ENCODE measurements around the gene PSMD4.

GRCh38 chr1:151312411-151312810, 57.9 kb downstream of the PSMD4 start:
- TF ChIP-seq ZNF274 (IDR thresholded peaks at IDR 0.05; ENCODE audit: low read depth, low read length) (no peak), SUZ12 (IDR thresholded peaks at IDR 0.05; ENCODE audit: extremely low read depth, insufficient read depth, insufficient read length) (no peak), YY1 (IDR thresholded peaks at IDR 0.05; ENCODE audit: insufficient read depth, insufficient read length) (no peak)

All from NT2/D1 (cell line).